Measurements from ENCODE around the gene CPNE4. TPM values are rescaled to one million over a fixed set of nuclear protein-coding genes. Genes with fewer than 3 reads are reported as not detected.

The CPNE4 gene
- total and polyA plus RNA-seq, 4 donors: 0.02 to 1.6 (median 0.29) TPM

DNA sequence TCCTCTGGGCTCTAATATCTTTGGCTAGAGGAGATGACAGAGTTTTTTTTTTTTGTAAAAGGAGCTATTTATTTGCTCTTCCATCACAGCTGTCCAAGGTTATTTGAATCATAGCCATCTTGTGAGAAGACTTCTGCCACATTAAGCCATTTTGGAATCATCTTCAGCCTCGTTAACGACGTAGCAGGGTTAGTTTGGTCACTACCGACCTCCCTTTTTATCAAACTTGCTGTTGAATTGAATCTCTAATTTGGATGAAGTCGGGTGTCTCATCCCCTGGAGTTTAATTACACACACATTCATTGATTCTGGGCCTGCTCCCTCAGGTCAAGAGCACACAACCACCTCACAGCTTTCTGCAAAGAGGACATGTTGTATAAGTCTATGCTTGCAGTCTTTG lies 238.7 kb downstream of the CPNE4 start:
- WGBS, 2 donors: 85 to 88% methylated on average over 5 of the region's 5 CpGs
- Histone ChIP-seq H3K9ac (ENCODE audit: insufficient read depth in 1 of 2, low read length in 2 of 2) (no peak overlapping the region), H3K4me3 (no peak overlapping the region), H3K4me1 (ENCODE audit: control insufficient read depth in 5 of 5, insufficient read depth in 5 of 5, low read length in 5 of 5) (peaks cover 0 to 20% (median 0%) of the 10 kb centered on the region in 5 donors), H3K27me3 (ENCODE audit: control insufficient read depth in 3 of 3, insufficient read depth in 3 of 3, low read length in 2 of 3) (no peaks in the 10 kb centered on the region), H3K27ac (ENCODE audit: low read depth in 1 of 2, low read length in 1 of 2) (no peak overlapping the region), H3K9me3 (ENCODE audit: control insufficient read depth in 4 of 4, insufficient read depth in 3 of 4, low read length in 3 of 4) (no peaks in the 10 kb centered on the region), H3K36me3 (ENCODE audit: control insufficient read depth in 4 of 4, insufficient read depth in 4 of 4, low read length in 4 of 4) (no peaks in the 10 kb centered on the region)
- ATAC-seq (ENCODE audit: insufficient read depth, low FRiP score): no peak
- TF ChIP-seq, protein P1, sequence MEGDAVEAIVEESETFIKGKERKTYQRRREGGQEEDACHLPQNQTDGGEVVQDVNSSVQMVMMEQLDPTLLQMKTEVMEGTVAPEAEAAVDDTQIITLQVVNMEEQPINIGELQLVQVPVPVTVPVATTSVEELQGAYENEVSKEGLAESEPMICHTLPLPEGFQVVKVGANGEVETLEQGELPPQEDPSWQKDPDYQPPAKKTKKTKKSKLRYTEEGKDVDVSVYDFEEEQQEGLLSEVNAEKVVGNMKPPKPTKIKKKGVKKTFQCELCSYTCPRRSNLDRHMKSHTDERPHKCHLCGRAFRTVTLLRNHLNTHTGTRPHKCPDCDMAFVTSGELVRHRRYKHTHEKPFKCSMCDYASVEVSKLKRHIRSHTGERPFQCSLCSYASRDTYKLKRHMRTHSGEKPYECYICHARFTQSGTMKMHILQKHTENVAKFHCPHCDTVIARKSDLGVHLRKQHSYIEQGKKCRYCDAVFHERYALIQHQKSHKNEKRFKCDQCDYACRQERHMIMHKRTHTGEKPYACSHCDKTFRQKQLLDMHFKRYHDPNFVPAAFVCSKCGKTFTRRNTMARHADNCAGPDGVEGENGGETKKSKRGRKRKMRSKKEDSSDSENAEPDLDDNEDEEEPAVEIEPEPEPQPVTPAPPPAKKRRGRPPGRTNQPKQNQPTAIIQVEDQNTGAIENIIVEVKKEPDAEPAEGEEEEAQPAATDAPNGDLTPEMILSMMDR (IDR thresholded peaks at IDR 0.05; ENCODE audit: control extremely low read depth, extremely low read depth): no peak
- no peak for DNase-seq

DNA sequence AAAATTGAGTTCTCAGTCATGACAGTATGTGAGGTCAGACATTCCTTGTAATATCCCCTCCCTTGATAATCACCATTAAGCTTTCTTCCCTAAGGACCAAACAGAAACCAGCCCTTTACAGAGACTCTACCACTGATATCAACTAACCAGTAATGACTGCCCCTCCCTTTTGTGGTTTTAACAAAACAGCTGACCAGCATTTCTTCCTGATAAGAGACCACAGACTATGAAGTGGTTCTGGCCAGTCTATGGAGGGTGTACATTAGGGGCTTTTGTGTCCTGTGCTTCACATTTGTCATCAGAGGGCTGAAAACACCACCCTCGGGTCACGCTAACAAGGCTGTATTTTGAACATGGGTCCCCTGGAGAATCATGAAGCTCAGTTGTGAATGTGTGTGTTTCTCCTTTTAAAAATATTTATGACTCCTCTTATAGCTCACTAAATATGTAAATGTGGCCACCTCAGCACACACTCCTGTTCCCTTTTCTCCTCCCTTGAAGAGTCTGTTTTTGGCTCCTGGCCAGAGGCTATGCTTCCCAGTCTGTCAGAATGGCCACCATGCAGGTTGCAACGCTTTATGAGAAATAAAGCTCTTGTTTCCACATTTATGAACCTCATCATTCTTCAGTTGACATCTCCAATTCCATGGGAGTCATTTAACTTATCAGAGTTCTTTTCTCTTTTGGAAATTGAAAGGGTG lies 239.3 kb downstream of the CPNE4 start:
- ATAC-seq (ENCODE audit: insufficient read depth, low FRiP score): no peak
- Histone ChIP-seq H3K4me1 (ENCODE audit: control insufficient read depth in 5 of 5, insufficient read depth in 5 of 5, low read length in 5 of 5) (peaks cover 0 to 20% (median 0%) of the 10 kb centered on the region in 5 donors), H3K9me3 (ENCODE audit: control insufficient read depth in 4 of 4, insufficient read depth in 3 of 4, low read length in 3 of 4) (no peaks in the 10 kb centered on the region), H3K27ac (ENCODE audit: low read depth in 1 of 2, low read length in 1 of 2) (no peak overlapping the region), H3K27me3 (ENCODE audit: control insufficient read depth in 3 of 3, insufficient read depth in 3 of 3, low read length in 2 of 3) (no peaks in the 10 kb centered on the region), H3K4me3 (no peak overlapping the region), H3K9ac (ENCODE audit: insufficient read depth in 1 of 2, low read length in 2 of 2) (no peak overlapping the region), H3K36me3 (ENCODE audit: control insufficient read depth in 4 of 4, insufficient read depth in 4 of 4, low read length in 4 of 4) (no peaks in the 10 kb centered on the region)
- WGBS, 2 donors: 44 to 71% methylated on average over 3 of the region's 3 CpGs
- peak in 1 of 3 donors; percentile 2 for DNase-seq
- TF ChIP-seq, protein P1 (IDR thresholded peaks at IDR 0.05; ENCODE audit: control extremely low read depth, extremely low read depth): no peak

- Histone ChIP-seq H3K4me1 (ENCODE audit: control insufficient read depth in 5 of 5, insufficient read depth in 5 of 5, low read length in 5 of 5) (peaks cover 0 to 23% (median 0%) of the 10 kb centered on the region in 5 donors), H3K4me3 (no peak overlapping the region), H3K27me3 (ENCODE audit: control insufficient read depth in 3 of 3, insufficient read depth in 3 of 3, low read length in 2 of 3) (peaks cover 0 to 2% (median 0%) of the 10 kb centered on the region in 3 donors), H3K9me3 (ENCODE audit: control insufficient read depth in 4 of 4, insufficient read depth in 3 of 4, low read length in 3 of 4) (no peaks in the 10 kb centered on the region), H3K27ac (ENCODE audit: low read depth in 1 of 2, low read length in 1 of 2) (no peak overlapping the region), H3K9ac (ENCODE audit: insufficient read depth in 1 of 2, low read length in 2 of 2) (no peak overlapping the region), H3K36me3 (ENCODE audit: control insufficient read depth in 4 of 4, insufficient read depth in 4 of 4, low read length in 4 of 4) (no peaks in the 10 kb centered on the region)
- WGBS, 2 donors: 38% methylated on average over 5 of the region's 5 CpGs
- peak; percentile 88 for ATAC-seq (ENCODE audit: insufficient read depth, low FRiP score)
- TF ChIP-seq, protein P1 (IDR thresholded peaks at IDR 0.05; ENCODE audit: control extremely low read depth, extremely low read depth): peak; percentile 51
- DNase-seq: peak; percentile 31 to 64 (median 44)
These were observed 239.9 kb downstream of the CPNE4 start for GRCh38 chr3:131794766-131795388.

Data from lung (tissue), 12 donors.